ENCODE data around the gene CADPS.

DNA sequence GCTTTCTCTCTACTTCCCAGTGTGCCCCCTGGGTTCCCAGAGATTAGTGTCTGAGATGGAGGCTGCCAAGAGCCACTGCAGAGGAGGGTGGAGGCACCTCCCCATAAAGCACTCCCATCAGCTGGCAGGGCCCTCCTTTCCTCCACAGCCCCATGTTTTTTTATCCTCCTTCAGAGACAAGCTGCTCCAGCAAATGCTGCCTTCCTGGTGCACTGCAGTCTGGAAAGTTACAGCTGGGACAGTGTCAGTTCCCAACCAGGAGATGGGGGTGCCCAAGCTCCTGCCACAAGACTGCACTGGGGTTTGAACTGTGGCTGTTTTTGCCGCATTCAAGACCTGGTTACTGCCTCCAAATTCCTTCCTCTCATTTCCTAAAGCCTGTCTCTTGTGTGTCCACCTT lies 206.1 kb downstream of the CADPS start:
- TF ChIP-seq, protein P1, sequence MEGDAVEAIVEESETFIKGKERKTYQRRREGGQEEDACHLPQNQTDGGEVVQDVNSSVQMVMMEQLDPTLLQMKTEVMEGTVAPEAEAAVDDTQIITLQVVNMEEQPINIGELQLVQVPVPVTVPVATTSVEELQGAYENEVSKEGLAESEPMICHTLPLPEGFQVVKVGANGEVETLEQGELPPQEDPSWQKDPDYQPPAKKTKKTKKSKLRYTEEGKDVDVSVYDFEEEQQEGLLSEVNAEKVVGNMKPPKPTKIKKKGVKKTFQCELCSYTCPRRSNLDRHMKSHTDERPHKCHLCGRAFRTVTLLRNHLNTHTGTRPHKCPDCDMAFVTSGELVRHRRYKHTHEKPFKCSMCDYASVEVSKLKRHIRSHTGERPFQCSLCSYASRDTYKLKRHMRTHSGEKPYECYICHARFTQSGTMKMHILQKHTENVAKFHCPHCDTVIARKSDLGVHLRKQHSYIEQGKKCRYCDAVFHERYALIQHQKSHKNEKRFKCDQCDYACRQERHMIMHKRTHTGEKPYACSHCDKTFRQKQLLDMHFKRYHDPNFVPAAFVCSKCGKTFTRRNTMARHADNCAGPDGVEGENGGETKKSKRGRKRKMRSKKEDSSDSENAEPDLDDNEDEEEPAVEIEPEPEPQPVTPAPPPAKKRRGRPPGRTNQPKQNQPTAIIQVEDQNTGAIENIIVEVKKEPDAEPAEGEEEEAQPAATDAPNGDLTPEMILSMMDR (IDR thresholded peaks at IDR 0.05): no peak
- TF ChIP-seq POLR2A (IDR thresholded peaks at IDR 0.05): no peak
